HEK293 (cell line): ENCODE results near the gene TEX2.

ENCODE experiments used
- PRDM10 ChIP-seq: fragments of 450-650 bp; formaldehyde crosslinking; IDR thresholded peaks from 2 replicates; pipeline ENCODE4 v1.5.1; 2016; ENCODE audit warnings: missing biosample characterization, missing genetic modification characterization
- ZNF600 ChIP-seq: fragments of 450-650 bp; formaldehyde crosslinking; IDR thresholded peaks from 2 replicates; pipeline ENCODE4 v1.5.1; 2016; ENCODE audit warnings: missing biosample characterization, missing genetic modification characterization
- ZNF624 ChIP-seq: fragments of 450-650 bp; formaldehyde crosslinking; IDR thresholded peaks from 2 replicates; pipeline ENCODE4 v1.5.1; 2017; ENCODE audit warnings: missing biosample characterization, missing genetic modification characterization
- ZNF792 ChIP-seq: fragments of 450-650 bp; formaldehyde crosslinking; IDR thresholded peaks from 2 replicates; pipeline ENCODE4 v1.5.1; 2016; ENCODE audit warnings: missing biosample characterization, missing genetic modification characterization
- TF ChIP-seq, protein P1 (sequence below): fragments of 450-650 bp; formaldehyde crosslinking; IDR thresholded peaks from 2 replicates; pipeline ENCODE4 v1.5.1; 2016; ENCODE audit warnings: missing biosample characterization, missing genetic modification characterization
- TF ChIP-seq, protein P2 (sequence below): fragments of 450-650 bp; formaldehyde crosslinking; IDR thresholded peaks from 2 replicates; pipeline ENCODE4 v1.5.1; 2016; ENCODE audit warnings: missing biosample characterization, missing genetic modification characterization

DNA sequence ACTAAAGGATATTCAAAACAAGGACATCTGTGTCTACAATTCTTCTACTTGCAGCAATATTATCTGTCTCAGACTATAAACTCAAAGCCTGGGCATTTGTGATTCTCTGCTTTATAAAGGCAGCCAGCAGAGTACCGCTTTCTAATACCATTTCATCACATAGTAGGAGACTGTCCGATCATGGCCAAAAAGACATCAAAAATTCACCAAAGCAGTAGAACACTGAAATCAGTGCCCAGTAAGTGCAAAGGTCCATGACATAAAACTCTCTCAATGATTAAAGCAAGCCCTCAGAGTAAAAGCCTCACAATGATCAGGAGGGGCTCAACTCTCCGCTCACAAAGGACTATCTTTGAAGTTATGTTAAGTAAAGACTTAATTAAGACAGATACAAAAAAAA lies 156.1 kb downstream of the TEX2 start:
- TF ChIP-seq ZNF624 (tag by site-specific recombination): no peak
- no peak for TF ChIP-seq ZNF600
- TF ChIP-seq, protein P1, sequence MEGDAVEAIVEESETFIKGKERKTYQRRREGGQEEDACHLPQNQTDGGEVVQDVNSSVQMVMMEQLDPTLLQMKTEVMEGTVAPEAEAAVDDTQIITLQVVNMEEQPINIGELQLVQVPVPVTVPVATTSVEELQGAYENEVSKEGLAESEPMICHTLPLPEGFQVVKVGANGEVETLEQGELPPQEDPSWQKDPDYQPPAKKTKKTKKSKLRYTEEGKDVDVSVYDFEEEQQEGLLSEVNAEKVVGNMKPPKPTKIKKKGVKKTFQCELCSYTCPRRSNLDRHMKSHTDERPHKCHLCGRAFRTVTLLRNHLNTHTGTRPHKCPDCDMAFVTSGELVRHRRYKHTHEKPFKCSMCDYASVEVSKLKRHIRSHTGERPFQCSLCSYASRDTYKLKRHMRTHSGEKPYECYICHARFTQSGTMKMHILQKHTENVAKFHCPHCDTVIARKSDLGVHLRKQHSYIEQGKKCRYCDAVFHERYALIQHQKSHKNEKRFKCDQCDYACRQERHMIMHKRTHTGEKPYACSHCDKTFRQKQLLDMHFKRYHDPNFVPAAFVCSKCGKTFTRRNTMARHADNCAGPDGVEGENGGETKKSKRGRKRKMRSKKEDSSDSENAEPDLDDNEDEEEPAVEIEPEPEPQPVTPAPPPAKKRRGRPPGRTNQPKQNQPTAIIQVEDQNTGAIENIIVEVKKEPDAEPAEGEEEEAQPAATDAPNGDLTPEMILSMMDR (tag by site-specific recombination): no peak
- no peak for TF ChIP-seq ZNF792 (tag by site-specific recombination)
- TF ChIP-seq, protein P2, sequence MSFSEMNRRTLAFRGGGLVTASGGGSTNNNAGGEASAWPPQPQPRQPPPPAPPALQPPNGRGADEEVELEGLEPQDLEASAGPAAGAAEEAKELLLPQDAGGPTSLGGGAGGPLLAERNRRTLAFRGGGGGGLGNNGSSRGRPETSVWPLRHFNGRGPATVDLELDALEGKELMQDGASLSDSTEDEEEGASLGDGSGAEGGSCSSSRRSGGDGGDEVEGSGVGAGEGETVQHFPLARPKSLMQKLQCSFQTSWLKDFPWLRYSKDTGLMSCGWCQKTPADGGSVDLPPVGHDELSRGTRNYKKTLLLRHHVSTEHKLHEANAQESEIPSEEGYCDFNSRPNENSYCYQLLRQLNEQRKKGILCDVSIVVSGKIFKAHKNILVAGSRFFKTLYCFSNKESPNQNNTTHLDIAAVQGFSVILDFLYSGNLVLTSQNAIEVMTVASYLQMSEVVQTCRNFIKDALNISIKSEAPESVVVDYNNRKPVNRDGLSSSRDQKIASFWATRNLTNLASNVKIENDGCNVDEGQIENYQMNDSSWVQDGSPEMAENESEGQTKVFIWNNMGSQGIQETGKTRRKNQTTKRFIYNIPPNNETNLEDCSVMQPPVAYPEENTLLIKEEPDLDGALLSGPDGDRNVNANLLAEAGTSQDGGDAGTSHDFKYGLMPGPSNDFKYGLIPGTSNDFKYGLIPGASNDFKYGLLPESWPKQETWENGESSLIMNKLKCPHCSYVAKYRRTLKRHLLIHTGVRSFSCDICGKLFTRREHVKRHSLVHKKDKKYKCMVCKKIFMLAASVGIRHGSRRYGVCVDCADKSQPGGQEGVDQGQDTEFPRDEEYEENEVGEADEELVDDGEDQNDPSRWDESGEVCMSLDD (tag by site-specific recombination): no peak
- no peak for TF ChIP-seq PRDM10 (tag by site-specific recombination)
